ENCODE measurements around the gene MROH7.

DNA sequence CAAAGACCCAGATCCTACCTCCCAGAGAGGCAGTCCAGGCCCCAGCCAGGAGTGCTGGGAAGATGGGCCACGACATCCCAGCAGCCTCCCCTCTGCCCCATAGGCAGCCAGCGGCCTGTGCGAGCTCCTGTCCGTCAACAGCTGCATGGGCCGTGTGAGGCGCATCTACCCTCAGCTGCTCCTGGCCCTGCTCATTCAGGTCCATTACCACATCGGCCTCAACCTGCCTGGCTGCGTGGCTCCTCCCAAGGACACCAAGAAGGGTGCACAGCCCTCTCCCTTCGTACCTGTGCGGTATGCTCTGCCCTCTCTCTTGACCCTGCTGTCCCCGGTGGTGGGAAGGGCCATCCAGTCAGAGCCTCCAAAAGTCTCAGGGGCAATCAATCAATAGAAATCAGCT is 44.6 kb downstream of the MROH7 start:
- TF ChIP-seq SUZ12 (IDR thresholded peaks at IDR 0.05; ENCODE audit: extremely low read depth, insufficient read depth, insufficient read length) (no peak), YY1 (IDR thresholded peaks at IDR 0.05; ENCODE audit: insufficient read depth, insufficient read length) (no peak), ZNF274 (IDR thresholded peaks at IDR 0.05; ENCODE audit: low read depth, low read length) (no peak)

All from NT2/D1 (cell line).